ENCODE measurements around the gene UBE3D. TPM values are rescaled to one million over a fixed set of nuclear protein-coding genes. Genes with fewer than 3 reads are reported as not detected.

UBE3D gene
- total and polyA plus RNA-seq, 2 experiments from 2014 or later = 17.5 to 31.4 TPM

DNA sequence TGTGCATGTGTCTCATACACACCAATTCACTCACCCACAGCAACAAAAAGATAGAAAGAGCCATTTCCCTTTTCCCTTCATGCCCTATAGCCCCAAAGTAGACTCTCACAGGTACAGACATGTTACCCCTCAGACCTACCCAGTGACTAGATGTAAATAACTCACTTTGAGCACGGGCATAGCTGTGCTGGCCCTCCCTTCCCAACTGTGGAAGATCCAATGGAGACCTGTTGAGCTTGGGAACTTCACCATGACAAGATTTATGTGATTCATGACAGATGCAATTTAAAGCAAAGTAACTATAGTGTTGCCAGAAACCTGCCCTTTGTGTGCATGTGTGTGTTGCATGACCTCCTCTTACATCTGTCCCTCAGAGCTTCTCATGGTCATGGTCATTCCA is 175.4 kb downstream of the UBE3D start:
- ATAC-seq = no peak
- no peak overlapping the region for H3K4me3 Mint-ChIP-seq
- H3K27ac Mint-ChIP-seq = no peak overlapping the region

More for the DNA sequence above, 175.4 kb downstream of the UBE3D start:
- Mint-ChIP-seq H3K4me1 (peaks cover 20% of the 10 kb centered on the region), H3K9me3 (no peaks in the 10 kb centered on the region), H3K36me3 (ENCODE audit: low read depth) (peaks cover 8% of the 10 kb centered on the region; the same call in 2 of the 3 replicates), H3K27me3 (ENCODE audit: insufficient read depth, low read depth, poor library complexity) (no peaks in the 10 kb centered on the region)
- H3F3A ChIP-seq (replicated peaks; ENCODE audit: low read depth) = no peaks in the 10 kb centered on the region
- no peak overlapping the region for H3K27ac ChIP-seq (ENCODE audit: low read depth)
- H2AFZ ChIP-seq = no peak overlapping the region
- no peak overlapping the region for H3K4me3 ChIP-seq
- 0 out of 2 replicates have a peak, but pooled peaks cover 18% of the 10 kb centered on the region for H3K4me1 ChIP-seq (ENCODE audit: insufficient read depth)
- no peaks in the 10 kb centered on the region for H3K27me3 ChIP-seq (ENCODE audit: insufficient read depth)
- no peaks in the 10 kb centered on the region for H3K9me2 ChIP-seq (ENCODE audit: insufficient read depth)
- TF ChIP-seq, protein P1, sequence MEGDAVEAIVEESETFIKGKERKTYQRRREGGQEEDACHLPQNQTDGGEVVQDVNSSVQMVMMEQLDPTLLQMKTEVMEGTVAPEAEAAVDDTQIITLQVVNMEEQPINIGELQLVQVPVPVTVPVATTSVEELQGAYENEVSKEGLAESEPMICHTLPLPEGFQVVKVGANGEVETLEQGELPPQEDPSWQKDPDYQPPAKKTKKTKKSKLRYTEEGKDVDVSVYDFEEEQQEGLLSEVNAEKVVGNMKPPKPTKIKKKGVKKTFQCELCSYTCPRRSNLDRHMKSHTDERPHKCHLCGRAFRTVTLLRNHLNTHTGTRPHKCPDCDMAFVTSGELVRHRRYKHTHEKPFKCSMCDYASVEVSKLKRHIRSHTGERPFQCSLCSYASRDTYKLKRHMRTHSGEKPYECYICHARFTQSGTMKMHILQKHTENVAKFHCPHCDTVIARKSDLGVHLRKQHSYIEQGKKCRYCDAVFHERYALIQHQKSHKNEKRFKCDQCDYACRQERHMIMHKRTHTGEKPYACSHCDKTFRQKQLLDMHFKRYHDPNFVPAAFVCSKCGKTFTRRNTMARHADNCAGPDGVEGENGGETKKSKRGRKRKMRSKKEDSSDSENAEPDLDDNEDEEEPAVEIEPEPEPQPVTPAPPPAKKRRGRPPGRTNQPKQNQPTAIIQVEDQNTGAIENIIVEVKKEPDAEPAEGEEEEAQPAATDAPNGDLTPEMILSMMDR (conservative IDR thresholded peaks at IDR 0.05; ENCODE audit: low read depth in 2 of 2) = no peak
- TF ChIP-seq, protein P2, sequence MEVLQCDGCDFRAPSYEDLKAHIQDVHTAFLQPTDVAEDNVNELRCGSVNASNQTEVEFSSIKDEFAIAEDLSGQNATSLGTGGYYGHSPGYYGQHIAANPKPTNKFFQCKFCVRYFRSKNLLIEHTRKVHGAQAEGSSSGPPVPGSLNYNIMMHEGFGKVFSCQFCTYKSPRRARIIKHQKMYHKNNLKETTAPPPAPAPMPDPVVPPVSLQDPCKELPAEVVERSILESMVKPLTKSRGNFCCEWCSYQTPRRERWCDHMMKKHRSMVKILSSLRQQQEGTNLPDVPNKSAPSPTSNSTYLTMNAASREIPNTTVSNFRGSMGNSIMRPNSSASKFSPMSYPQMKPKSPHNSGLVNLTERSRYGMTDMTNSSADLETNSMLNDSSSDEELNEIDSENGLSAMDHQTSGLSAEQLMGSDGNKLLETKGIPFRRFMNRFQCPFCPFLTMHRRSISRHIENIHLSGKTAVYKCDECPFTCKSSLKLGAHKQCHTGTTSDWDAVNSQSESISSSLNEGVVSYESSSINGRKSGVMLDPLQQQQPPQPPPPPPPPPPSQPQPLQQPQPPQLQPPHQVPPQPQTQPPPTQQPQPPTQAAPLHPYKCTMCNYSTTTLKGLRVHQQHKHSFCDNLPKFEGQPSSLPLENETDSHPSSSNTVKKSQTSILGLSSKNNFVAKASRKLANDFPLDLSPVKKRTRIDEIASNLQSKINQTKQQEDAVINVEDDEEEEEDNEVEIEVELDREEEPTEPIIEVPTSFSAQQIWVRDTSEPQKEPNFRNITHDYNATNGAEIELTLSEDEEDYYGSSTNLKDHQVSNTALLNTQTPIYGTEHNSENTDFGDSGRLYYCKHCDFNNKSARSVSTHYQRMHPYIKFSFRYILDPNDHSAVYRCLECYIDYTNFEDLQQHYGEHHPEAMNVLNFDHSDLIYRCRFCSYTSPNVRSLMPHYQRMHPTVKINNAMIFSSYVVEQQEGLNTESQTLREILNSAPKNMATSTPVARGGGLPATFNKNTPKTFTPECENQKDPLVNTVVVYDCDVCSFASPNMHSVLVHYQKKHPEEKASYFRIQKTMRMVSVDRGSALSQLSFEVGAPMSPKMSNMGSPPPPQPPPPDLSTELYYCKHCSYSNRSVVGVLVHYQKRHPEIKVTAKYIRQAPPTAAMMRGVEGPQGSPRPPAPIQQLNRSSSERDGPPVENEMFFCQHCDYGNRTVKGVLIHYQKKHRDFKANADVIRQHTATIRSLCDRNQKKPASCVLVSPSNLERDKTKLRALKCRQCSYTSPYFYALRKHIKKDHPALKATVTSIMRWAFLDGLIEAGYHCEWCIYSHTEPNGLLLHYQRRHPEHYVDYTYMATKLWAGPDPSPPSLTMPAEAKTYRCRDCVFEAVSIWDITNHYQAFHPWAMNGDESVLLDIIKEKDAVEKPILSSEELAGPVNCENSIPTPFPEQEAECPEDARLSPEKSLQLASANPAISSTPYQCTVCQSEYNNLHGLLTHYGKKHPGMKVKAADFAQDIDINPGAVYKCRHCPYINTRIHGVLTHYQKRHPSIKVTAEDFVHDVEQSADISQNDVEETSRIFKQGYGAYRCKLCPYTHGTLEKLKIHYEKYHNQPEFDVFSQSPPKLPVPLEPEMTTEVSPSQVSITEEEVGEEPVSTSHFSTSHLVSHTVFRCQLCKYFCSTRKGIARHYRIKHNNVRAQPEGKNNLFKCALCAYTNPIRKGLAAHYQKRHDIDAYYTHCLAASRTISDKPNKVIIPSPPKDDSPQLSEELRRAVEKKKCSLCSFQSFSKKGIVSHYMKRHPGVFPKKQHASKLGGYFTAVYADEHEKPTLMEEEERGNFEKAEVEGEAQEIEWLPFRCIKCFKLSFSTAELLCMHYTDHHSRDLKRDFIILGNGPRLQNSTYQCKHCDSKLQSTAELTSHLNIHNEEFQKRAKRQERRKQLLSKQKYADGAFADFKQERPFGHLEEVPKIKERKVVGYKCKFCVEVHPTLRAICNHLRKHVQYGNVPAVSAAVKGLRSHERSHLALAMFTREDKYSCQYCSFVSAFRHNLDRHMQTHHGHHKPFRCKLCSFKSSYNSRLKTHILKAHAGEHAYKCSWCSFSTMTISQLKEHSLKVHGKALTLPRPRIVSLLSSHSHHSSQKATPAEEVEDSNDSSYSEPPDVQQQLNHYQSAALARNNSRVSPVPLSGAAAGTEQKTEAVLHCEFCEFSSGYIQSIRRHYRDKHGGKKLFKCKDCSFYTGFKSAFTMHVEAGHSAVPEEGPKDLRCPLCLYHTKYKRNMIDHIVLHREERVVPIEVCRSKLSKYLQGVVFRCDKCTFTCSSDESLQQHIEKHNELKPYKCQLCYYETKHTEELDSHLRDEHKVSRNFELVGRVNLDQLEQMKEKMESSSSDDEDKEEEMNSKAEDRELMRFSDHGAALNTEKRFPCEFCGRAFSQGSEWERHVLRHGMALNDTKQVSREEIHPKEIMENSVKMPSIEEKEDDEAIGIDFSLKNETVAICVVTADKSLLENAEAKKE (CRISPR knock-in tag; IDR thresholded peaks at IDR 0.05) = no peak
- TF ChIP-seq EZH2 (IDR thresholded peaks at IDR 0.05; ENCODE audit: low read depth, unreplicated experiment) (no peak), EZH2phosphoT487 (IDR thresholded peaks at IDR 0.05; ENCODE audit: unreplicated experiment) (no peak), POLR2AphosphoS5 (IDR thresholded peaks at IDR 0.05; ENCODE audit: low read depth) (no peak), CREB1 (CRISPR knock-in tag; IDR thresholded peaks at IDR 0.05; ENCODE audit: low read depth) (no peak), NANOG (IDR thresholded peaks at IDR 0.05; ENCODE audit: borderline replicate concordance) (no peak), JUNB (IDR thresholded peaks at IDR 0.05; ENCODE audit: unreplicated experiment) (no peak), ZNF331 (CRISPR knock-in tag; IDR thresholded peaks at IDR 0.05; ENCODE audit: low read depth) (no peak), ZNF114 (CRISPR knock-in tag; IDR thresholded peaks at IDR 0.05) (no peak), STAT1 (IDR thresholded peaks at IDR 0.05; ENCODE audit: unreplicated experiment) (no peak)
- TF ChIP-seq, protein P3, sequence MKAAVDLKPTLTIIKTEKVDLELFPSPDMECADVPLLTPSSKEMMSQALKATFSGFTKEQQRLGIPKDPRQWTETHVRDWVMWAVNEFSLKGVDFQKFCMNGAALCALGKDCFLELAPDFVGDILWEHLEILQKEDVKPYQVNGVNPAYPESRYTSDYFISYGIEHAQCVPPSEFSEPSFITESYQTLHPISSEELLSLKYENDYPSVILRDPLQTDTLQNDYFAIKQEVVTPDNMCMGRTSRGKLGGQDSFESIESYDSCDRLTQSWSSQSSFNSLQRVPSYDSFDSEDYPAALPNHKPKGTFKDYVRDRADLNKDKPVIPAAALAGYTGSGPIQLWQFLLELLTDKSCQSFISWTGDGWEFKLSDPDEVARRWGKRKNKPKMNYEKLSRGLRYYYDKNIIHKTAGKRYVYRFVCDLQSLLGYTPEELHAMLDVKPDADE (IDR thresholded peaks at IDR 0.05) = no peak
- TF ChIP-seq, protein P4, sequence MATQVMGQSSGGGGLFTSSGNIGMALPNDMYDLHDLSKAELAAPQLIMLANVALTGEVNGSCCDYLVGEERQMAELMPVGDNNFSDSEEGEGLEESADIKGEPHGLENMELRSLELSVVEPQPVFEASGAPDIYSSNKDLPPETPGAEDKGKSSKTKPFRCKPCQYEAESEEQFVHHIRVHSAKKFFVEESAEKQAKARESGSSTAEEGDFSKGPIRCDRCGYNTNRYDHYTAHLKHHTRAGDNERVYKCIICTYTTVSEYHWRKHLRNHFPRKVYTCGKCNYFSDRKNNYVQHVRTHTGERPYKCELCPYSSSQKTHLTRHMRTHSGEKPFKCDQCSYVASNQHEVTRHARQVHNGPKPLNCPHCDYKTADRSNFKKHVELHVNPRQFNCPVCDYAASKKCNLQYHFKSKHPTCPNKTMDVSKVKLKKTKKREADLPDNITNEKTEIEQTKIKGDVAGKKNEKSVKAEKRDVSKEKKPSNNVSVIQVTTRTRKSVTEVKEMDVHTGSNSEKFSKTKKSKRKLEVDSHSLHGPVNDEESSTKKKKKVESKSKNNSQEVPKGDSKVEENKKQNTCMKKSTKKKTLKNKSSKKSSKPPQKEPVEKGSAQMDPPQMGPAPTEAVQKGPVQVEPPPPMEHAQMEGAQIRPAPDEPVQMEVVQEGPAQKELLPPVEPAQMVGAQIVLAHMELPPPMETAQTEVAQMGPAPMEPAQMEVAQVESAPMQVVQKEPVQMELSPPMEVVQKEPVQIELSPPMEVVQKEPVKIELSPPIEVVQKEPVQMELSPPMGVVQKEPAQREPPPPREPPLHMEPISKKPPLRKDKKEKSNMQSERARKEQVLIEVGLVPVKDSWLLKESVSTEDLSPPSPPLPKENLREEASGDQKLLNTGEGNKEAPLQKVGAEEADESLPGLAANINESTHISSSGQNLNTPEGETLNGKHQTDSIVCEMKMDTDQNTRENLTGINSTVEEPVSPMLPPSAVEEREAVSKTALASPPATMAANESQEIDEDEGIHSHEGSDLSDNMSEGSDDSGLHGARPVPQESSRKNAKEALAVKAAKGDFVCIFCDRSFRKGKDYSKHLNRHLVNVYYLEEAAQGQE (IDR thresholded peaks at IDR 0.05; ENCODE audit: unreplicated experiment) = no peak
- no peaks in the 10 kb centered on the region; the same call in 1 of the 2 replicates for H3K36me3 ChIP-seq (ENCODE audit: insufficient read depth)
- DNase-seq (ENCODE audit: low spot score) = no peak
- no peak overlapping the region for H3K4me2 ChIP-seq
- H4K20me1 ChIP-seq (replicated peaks; ENCODE audit: insufficient read depth) = no peaks in the 10 kb centered on the region
- H3K79me2 ChIP-seq (replicated peaks; ENCODE audit: insufficient read depth) = no peaks in the 10 kb centered on the region
